ENCODE measurements around the gene SOCS6.

The SOCS6 gene

DNA sequence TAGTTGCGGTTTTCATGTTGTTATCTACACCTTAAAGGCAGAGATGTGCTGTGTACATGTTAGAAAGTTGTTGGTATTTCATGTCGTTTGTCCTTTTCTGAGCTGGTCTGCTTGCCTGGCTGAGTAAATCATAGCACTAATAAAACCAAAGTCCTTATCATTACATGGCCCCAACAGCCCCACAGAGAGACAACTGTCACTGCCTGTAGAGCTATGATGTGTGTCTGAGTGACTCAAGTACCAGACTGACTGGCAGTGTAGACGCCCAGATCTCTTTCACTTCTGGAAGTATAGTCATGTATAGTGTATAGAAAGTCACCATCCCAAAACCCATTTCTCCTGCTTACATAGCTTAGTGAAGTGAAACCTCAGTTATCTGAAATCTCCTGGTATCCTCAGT is 4.3 kb downstream of the SOCS6 start:
- Mint-ChIP-seq H3K27me3 (peaks cover 47% of the 10 kb centered on the region), H3K4me3 (no peak overlapping the region), H3K9me3 (no peaks in the 10 kb centered on the region), H3K27ac (ENCODE audit: low read depth) (no peak overlapping the region), H3K4me1 (peaks cover 10% of the 10 kb centered on the region), H3K36me3 (ENCODE audit: insufficient read depth) (no peaks in the 10 kb centered on the region)
- no peak for ATAC-seq (replicated peaks; ENCODE audit: extremely low read depth, poor library complexity, severe bottlenecking)
- no peak for DNase-seq (ENCODE audit: low spot score in 2 of 2)

- Mint-ChIP-seq H3K9me3 (no peaks in the 10 kb centered on the region), H3K36me3 (ENCODE audit: insufficient read depth) (no peaks in the 10 kb centered on the region), H3K4me1 (peaks cover 10% of the 10 kb centered on the region), H3K4me3 (no peak overlapping the region), H3K27ac (ENCODE audit: low read depth) (no peak overlapping the region), H3K27me3 (peaks cover 45% of the 10 kb centered on the region)
- no peak for DNase-seq (ENCODE audit: low spot score in 2 of 2)
- ATAC-seq (replicated peaks; ENCODE audit: extremely low read depth, poor library complexity, severe bottlenecking), result no peak
Observed at GRCh38 chr18:70294471-70295191, 5.8 kb downstream of the SOCS6 start.

DNA sequence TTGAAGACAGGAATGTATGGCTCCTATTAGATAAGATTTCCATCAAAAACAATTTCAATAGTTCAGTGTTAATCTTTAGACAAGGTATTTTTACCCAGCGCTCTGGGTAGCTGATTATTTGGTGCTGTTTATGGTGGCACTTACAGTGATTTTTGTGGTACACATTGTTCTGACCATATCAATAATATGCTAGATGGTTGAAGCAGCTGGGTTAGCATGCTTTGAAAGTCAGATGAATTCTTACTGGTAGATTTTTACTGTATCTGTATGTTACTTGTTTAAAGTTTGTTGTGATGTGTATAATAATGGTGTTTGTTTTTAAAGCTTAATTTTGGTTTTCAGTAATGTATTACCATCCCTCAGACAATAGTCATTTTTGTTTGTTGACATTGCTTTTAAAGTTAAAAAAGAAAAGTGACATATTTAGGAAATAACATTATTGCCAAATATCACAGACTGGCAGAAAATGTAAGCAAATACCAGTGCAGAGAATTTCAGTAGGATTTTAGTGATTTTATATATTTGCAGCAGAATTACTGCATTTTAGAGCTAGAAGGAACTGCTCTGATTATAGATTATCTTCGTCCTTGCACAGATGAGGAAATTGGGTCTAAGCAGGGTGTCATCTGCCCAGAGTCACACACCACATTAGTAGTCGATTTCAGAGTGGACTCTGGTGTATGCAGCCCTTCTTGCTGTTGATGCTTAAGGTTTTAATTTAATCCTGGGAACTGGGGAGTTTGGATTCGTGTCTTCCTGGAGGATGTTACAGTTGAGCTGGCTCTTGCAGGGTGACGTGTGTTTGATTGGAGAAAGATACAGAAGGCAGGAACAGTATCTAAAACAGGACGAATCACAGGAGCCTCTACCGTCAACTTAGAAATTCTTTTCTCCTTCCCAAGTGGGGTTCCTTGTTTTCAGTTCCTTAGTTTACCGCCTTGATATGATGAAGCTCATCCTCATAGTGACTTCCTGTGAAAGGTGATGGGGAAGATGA is 6.6 kb downstream of the SOCS6 start:
- peaks cover 10% of the 10 kb centered on the region for H3K4me1 Mint-ChIP-seq
- no peaks in the 10 kb centered on the region for H3K36me3 Mint-ChIP-seq (ENCODE audit: insufficient read depth)
- no peak overlapping the region for H3K4me3 Mint-ChIP-seq
- no peak overlapping the region for H3K27ac Mint-ChIP-seq (ENCODE audit: low read depth)
- H3K9me3 Mint-ChIP-seq, result no peaks in the 10 kb centered on the region
- H3K27me3 Mint-ChIP-seq, result peaks cover 42% of the 10 kb centered on the region
- no peak for ATAC-seq (replicated peaks; ENCODE audit: extremely low read depth, poor library complexity, severe bottlenecking)
- no peak for DNase-seq (ENCODE audit: low spot score in 2 of 2)

- Mint-ChIP-seq H3K27ac (ENCODE audit: low read depth) (no peak overlapping the region), H3K36me3 (ENCODE audit: insufficient read depth) (no peaks in the 10 kb centered on the region), H3K27me3 (peaks cover 34% of the 10 kb centered on the region), H3K4me3 (no peak overlapping the region), H3K4me1 (peaks cover 5% of the 10 kb centered on the region), H3K9me3 (no peaks in the 10 kb centered on the region)
- no peak for ATAC-seq (replicated peaks; ENCODE audit: extremely low read depth, poor library complexity, severe bottlenecking)
- DNase-seq (ENCODE audit: low spot score in 2 of 2), result no peak
Observed at GRCh38 chr18:70296289-70296688, 7.4 kb downstream of the SOCS6 start.

- Mint-ChIP-seq H3K4me3 (no peak overlapping the region), H3K36me3 (ENCODE audit: insufficient read depth) (no peaks in the 10 kb centered on the region), H3K9me3 (no peaks in the 10 kb centered on the region), H3K4me1 (peaks cover 5% of the 10 kb centered on the region), H3K27ac (ENCODE audit: low read depth) (no peak overlapping the region), H3K27me3 (peaks cover 30% of the 10 kb centered on the region)
- ATAC-seq (replicated peaks; ENCODE audit: extremely low read depth, poor library complexity, severe bottlenecking), result no peak
- DNase-seq (ENCODE audit: low spot score in 2 of 2), result no peak
Observed at GRCh38 chr18:70296781-70297180, 7.9 kb downstream of the SOCS6 start.

DNA sequence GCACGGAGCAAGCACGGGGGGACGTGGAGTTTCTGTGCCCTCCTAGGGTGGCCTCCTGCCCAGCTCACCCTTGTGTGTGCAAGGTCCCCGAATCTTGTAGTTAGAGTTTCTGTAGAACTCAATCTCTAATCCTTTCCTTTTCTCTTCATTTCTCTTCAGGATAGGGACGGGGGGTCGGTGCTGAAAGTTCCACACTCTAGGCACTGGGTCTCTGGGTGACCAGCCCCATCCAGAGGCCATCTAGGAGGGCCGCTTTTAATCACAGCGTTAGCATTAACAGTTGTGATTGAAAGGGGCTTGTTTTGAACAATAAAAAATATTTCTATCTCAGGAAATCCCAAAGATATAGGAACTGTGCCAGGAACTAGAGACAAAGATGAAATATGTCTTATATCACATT is 10.5 kb downstream of the SOCS6 start:
- Mint-ChIP-seq H3K9me3 (no peaks in the 10 kb centered on the region), H3K36me3 (ENCODE audit: insufficient read depth) (no peaks in the 10 kb centered on the region), H3K27me3 (peaks cover 5% of the 10 kb centered on the region), H3K4me1 (no peaks in the 10 kb centered on the region), H3K27ac (ENCODE audit: low read depth) (no peak overlapping the region), H3K4me3 (no peak overlapping the region)
- ATAC-seq (replicated peaks; ENCODE audit: extremely low read depth, poor library complexity, severe bottlenecking) (no peak), DNase-seq (ENCODE audit: low spot score in 2 of 2) (no peak)

DNA sequence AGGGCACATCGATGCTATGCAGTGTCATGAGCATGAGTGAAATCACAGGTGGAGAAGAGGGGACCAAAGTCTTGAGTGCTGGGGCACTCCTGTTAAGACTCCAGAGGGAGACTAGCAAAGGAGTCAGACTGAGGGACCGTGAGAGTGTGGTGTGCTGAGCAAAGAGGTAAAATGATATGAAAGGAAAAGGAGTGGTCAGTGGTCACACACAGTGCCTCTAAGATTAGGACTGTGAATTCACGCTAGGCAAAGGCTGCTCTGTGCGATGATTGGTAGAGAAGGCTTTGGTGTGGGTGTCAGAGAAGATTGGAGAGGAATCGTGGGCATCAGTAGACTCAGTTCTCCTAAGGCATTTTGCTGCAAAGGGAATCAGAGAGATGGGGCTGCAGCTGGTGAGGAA is 12.8 kb downstream of the SOCS6 start:
- Mint-ChIP-seq H3K36me3 (ENCODE audit: insufficient read depth) (no peaks in the 10 kb centered on the region), H3K27ac (ENCODE audit: low read depth) (no peak overlapping the region), H3K4me3 (no peak overlapping the region), H3K9me3 (no peaks in the 10 kb centered on the region), H3K27me3 (no peaks in the 10 kb centered on the region), H3K4me1 (no peaks in the 10 kb centered on the region)
- ATAC-seq (replicated peaks; ENCODE audit: extremely low read depth, poor library complexity, severe bottlenecking) (no peak), DNase-seq (ENCODE audit: low spot score in 2 of 2) (no peak)

DNA sequence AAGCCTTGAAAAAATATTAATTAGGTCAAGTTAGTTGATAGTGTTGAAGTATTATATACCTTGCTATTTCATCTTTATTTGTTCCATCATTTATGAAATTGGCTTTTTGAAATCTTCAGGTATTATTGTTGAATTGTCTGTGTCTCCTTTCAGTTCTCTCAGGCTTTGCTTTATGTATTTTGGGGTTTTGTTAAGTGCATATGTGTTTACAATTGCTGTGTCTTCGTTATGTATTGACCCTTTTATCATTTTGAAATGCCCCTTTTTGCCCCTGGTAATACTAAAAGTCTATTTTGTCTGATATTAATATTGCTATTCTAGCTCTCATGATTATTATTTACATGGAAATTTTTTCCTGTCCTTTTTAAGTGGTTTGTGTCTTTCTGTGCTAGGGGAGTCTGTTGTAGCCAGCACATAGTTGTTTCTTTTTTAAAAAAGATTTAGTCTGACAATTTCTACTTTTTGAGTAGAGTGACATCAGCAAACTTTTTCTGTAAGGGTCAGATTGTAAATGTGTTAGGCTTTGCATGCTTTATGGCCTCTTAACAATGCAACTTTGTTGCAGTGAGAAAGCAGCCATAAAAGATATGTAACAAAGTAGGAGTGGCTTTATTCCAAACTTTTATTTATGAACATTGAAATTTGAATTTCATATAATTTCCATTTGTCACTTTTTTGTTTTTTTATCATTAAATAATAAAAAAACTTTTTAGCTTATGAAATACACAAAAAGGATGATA is 19.9 kb downstream of the SOCS6 start:
- no peak overlapping the region for H3K4me3 Mint-ChIP-seq
- no peak for DNase-seq (ENCODE audit: low spot score in 2 of 2)
- H3K36me3 Mint-ChIP-seq (ENCODE audit: insufficient read depth), result no peaks in the 10 kb centered on the region
- no peaks in the 10 kb centered on the region for H3K4me1 Mint-ChIP-seq
- no peaks in the 10 kb centered on the region for H3K9me3 Mint-ChIP-seq
- H3K27me3 Mint-ChIP-seq, result no peaks in the 10 kb centered on the region
- no peak for ATAC-seq (replicated peaks; ENCODE audit: extremely low read depth, poor library complexity, severe bottlenecking)
- no peak overlapping the region for H3K27ac Mint-ChIP-seq (ENCODE audit: low read depth)

- Mint-ChIP-seq H3K4me1 (no peaks in the 10 kb centered on the region), H3K4me3 (no peak overlapping the region), H3K27me3 (no peaks in the 10 kb centered on the region), H3K27ac (ENCODE audit: low read depth) (no peak overlapping the region), H3K36me3 (ENCODE audit: insufficient read depth) (no peaks in the 10 kb centered on the region), H3K9me3 (no peaks in the 10 kb centered on the region)
- ATAC-seq (replicated peaks; ENCODE audit: extremely low read depth, poor library complexity, severe bottlenecking) (no peak), DNase-seq (ENCODE audit: low spot score in 2 of 2) (no peak)
Observed at GRCh38 chr18:70310560-70311320, 21.9 kb downstream of the SOCS6 start.

GRCh38 chr18:70311726-70312125 is 22.9 kb downstream of the SOCS6 start:
- Mint-ChIP-seq H3K36me3 (ENCODE audit: insufficient read depth) (no peaks in the 10 kb centered on the region), H3K4me3 (no peak overlapping the region), H3K9me3 (no peaks in the 10 kb centered on the region), H3K27me3 (no peaks in the 10 kb centered on the region), H3K4me1 (no peaks in the 10 kb centered on the region), H3K27ac (ENCODE audit: low read depth) (no peak overlapping the region)
- no peak for ATAC-seq (replicated peaks; ENCODE audit: extremely low read depth, poor library complexity, severe bottlenecking)
- DNase-seq (ENCODE audit: low spot score in 2 of 2), result no peak

- Mint-ChIP-seq H3K27me3 (no peaks in the 10 kb centered on the region), H3K4me3 (no peak overlapping the region), H3K36me3 (ENCODE audit: insufficient read depth) (no peaks in the 10 kb centered on the region), H3K27ac (ENCODE audit: low read depth) (no peak overlapping the region), H3K9me3 (no peaks in the 10 kb centered on the region), H3K4me1 (no peaks in the 10 kb centered on the region)
- ATAC-seq (replicated peaks; ENCODE audit: extremely low read depth, poor library complexity, severe bottlenecking) (no peak), DNase-seq (ENCODE audit: low spot score in 2 of 2) (no peak)
Observed at GRCh38 chr18:70313640-70314039, 24.8 kb downstream of the SOCS6 start.

- H3K36me3 Mint-ChIP-seq (ENCODE audit: insufficient read depth), result no peaks in the 10 kb centered on the region
- DNase-seq (ENCODE audit: low spot score in 2 of 2), result no peak
- no peak overlapping the region for H3K27ac Mint-ChIP-seq (ENCODE audit: low read depth)
- H3K27me3 Mint-ChIP-seq, result no peaks in the 10 kb centered on the region
- H3K9me3 Mint-ChIP-seq, result no peaks in the 10 kb centered on the region
- ATAC-seq (replicated peaks; ENCODE audit: extremely low read depth, poor library complexity, severe bottlenecking), result no peak
- no peaks in the 10 kb centered on the region for H3K4me1 Mint-ChIP-seq
- H3K4me3 Mint-ChIP-seq, result no peak overlapping the region
Observed at GRCh38 chr18:70314151-70314782, 25.4 kb downstream of the SOCS6 start.
